ENCODE data around the gene SLAMF9. TPM values are rescaled to one million over a fixed set of nuclear protein-coding genes. Genes with fewer than 3 reads are reported as not detected.

SLAMF9 gene
- total and polyA plus RNA-seq, 2 experiments from 2014 or later: 0.48 TPM; not detected in 1

- WGBS, 2 experiments (ENCODE audit: low coverage in 1 of 2, low lambda C conversion rate in 2 of 2, missing lambda C conversion rate in 2 of 2): 0 to 11% methylated on average over 1 of the region's 1 CpG
These were observed 2.5 kb downstream of the SLAMF9 start for GRCh38 chr1:159951551-159951950.

GRCh38 chr1:159951016-159951415, 3.0 kb downstream of the SLAMF9 start:
- Histone ChIP-seq H3K4me3 (no peak overlapping the region), H3K79me2 (ENCODE audit: insufficient read depth) (no peaks in the 10 kb centered on the region), H3K27ac (no peak overlapping the region), H2AFZ (no peak overlapping the region), H3K36me3 (ENCODE audit: low read depth) (no peaks in the 10 kb centered on the region), H3K9me2 (ENCODE audit: insufficient read depth) (no peaks in the 10 kb centered on the region), H4K20me1 (ENCODE audit: insufficient read depth) (no peaks in the 10 kb centered on the region), H3K4me1 (ENCODE audit: insufficient read depth) (no peaks in the 10 kb centered on the region), H3K9ac (no peak overlapping the region), H3K4me2 (ENCODE audit: unreplicated experiment) (no peak overlapping the region), H3F3A (ENCODE audit: insufficient read depth) (no peaks in the 10 kb centered on the region), H3K9me3 (ENCODE audit: low read depth) (no peaks in the 10 kb centered on the region), H3K27me3 (replicated peaks; ENCODE audit: insufficient read depth) (no peaks in the 10 kb centered on the region)
- no peak for DNase-seq
- in situ Hi-C loops (cut with MboI): no loop called here
- WGBS, 2 experiments (ENCODE audit: low coverage in 1 of 2, low lambda C conversion rate in 2 of 2, missing lambda C conversion rate in 2 of 2): 19 to 30% methylated on average over 2 of the region's 2 CpGs
- TF ChIP-seq EZH2phosphoT487 (IDR thresholded peaks at IDR 0.05; ENCODE audit: insufficient read depth, low read depth): no peak
- no peak for TF ChIP-seq EZH2 (IDR thresholded peaks at IDR 0.05; ENCODE audit: insufficient read depth, poor library complexity, severe bottlenecking)

More at GRCh38 chr1:159951551-159951950, 2.5 kb downstream of the SLAMF9 start:
- no peaks in the 10 kb centered on the region for H3F3A ChIP-seq (ENCODE audit: insufficient read depth)
- H4K20me1 ChIP-seq (ENCODE audit: insufficient read depth): no peaks in the 10 kb centered on the region
- no peaks in the 10 kb centered on the region for H3K9me2 ChIP-seq (ENCODE audit: insufficient read depth)
- no peak overlapping the region for H3K4me3 ChIP-seq
- H3K9ac ChIP-seq: no peak overlapping the region
- H3K36me3 ChIP-seq (ENCODE audit: low read depth): no peaks in the 10 kb centered on the region
- H2AFZ ChIP-seq: no peak overlapping the region
- no peaks in the 10 kb centered on the region for H3K9me3 ChIP-seq (ENCODE audit: low read depth)
- TF ChIP-seq EZH2 (IDR thresholded peaks at IDR 0.05; ENCODE audit: insufficient read depth, poor library complexity, severe bottlenecking) (no peak), EZH2phosphoT487 (IDR thresholded peaks at IDR 0.05; ENCODE audit: insufficient read depth, low read depth) (no peak)
- H3K27me3 ChIP-seq (replicated peaks; ENCODE audit: insufficient read depth): no peaks in the 10 kb centered on the region
- in situ Hi-C loops (cut with MboI): no loop called here
- no peaks in the 10 kb centered on the region for H3K79me2 ChIP-seq (ENCODE audit: insufficient read depth)
- no peak overlapping the region for H3K27ac ChIP-seq
- H3K4me1 ChIP-seq (ENCODE audit: insufficient read depth): no peaks in the 10 kb centered on the region
- peak; percentile 69 for DNase-seq
- no peak overlapping the region for H3K4me2 ChIP-seq (ENCODE audit: unreplicated experiment)

GRCh38 chr1:159949981-159950381, 4.1 kb downstream of the SLAMF9 start:
- no peak for DNase-seq
- H3F3A ChIP-seq (ENCODE audit: insufficient read depth): no peaks in the 10 kb centered on the region
- no peaks in the 10 kb centered on the region for H3K4me1 ChIP-seq (ENCODE audit: insufficient read depth)
- no peaks in the 10 kb centered on the region; the same call in 1 of the 2 replicates for H3K27me3 ChIP-seq (replicated peaks; ENCODE audit: insufficient read depth)
- H3K9me2 ChIP-seq (ENCODE audit: insufficient read depth): no peaks in the 10 kb centered on the region
- 71 to 75% methylated on average over 4 of the region's 4 CpGs for WGBS, 2 experiments (ENCODE audit: low coverage in 1 of 2, low lambda C conversion rate in 2 of 2, missing lambda C conversion rate in 2 of 2)
- H4K20me1 ChIP-seq (ENCODE audit: insufficient read depth): no peaks in the 10 kb centered on the region
- H3K9ac ChIP-seq: no peak overlapping the region
- TF ChIP-seq EZH2phosphoT487 (IDR thresholded peaks at IDR 0.05; ENCODE audit: insufficient read depth, low read depth) (no peak), EZH2 (IDR thresholded peaks at IDR 0.05; ENCODE audit: insufficient read depth, poor library complexity, severe bottlenecking) (no peak)
- H3K9me3 ChIP-seq (ENCODE audit: low read depth): no peaks in the 10 kb centered on the region
- H3K4me3 ChIP-seq: no peak overlapping the region
- no peak overlapping the region for H3K27ac ChIP-seq
- in situ Hi-C loops (cut with MboI): no loop called here
- no peak overlapping the region for H3K4me2 ChIP-seq (ENCODE audit: unreplicated experiment)
- H2AFZ ChIP-seq: no peak overlapping the region
- H3K36me3 ChIP-seq (ENCODE audit: low read depth): no peaks in the 10 kb centered on the region
- H3K79me2 ChIP-seq (ENCODE audit: insufficient read depth): no peaks in the 10 kb centered on the region

- no peak overlapping the region for H3K4me2 ChIP-seq (ENCODE audit: unreplicated experiment)
These were observed 4.9 kb downstream of the SLAMF9 start for GRCh38 chr1:159949123-159949522.

GRCh38 chr1:159947942-159948341, 6.1 kb downstream of the SLAMF9 start:
- no peak overlapping the region for H3K27ac ChIP-seq
- 55 to 84% methylated on average over 1 of the region's 1 CpG for WGBS, 2 experiments (ENCODE audit: low coverage in 1 of 2, low lambda C conversion rate in 2 of 2, missing lambda C conversion rate in 2 of 2)
- H3K9me2 ChIP-seq (ENCODE audit: insufficient read depth): no peaks in the 10 kb centered on the region
- H3K4me3 ChIP-seq: no peak overlapping the region
- H4K20me1 ChIP-seq (ENCODE audit: insufficient read depth): no peaks in the 10 kb centered on the region
- no peak overlapping the region for H3K9ac ChIP-seq
- no peaks in the 10 kb centered on the region for H3K36me3 ChIP-seq (ENCODE audit: low read depth)
- no peak overlapping the region for H2AFZ ChIP-seq
- in situ Hi-C loops (cut with MboI): no loop called here
- no peaks in the 10 kb centered on the region for H3K9me3 ChIP-seq (ENCODE audit: low read depth)
- no peaks in the 10 kb centered on the region for H3K4me1 ChIP-seq (ENCODE audit: insufficient read depth)
- no peak for DNase-seq
- peaks cover 4% of the 10 kb centered on the region; the same call in 1 of the 2 replicates for H3K27me3 ChIP-seq (replicated peaks; ENCODE audit: insufficient read depth)
- no peaks in the 10 kb centered on the region for H3K79me2 ChIP-seq (ENCODE audit: insufficient read depth)
- no peak for TF ChIP-seq EZH2phosphoT487 (IDR thresholded peaks at IDR 0.05; ENCODE audit: insufficient read depth, low read depth)
- no peak for TF ChIP-seq EZH2 (IDR thresholded peaks at IDR 0.05; ENCODE audit: insufficient read depth, poor library complexity, severe bottlenecking)
- no peaks in the 10 kb centered on the region for H3F3A ChIP-seq (ENCODE audit: insufficient read depth)
- H3K4me2 ChIP-seq (ENCODE audit: unreplicated experiment): no peak overlapping the region

More at GRCh38 chr1:159949123-159949522, 4.9 kb downstream of the SLAMF9 start:
- H3K27me3 ChIP-seq (replicated peaks; ENCODE audit: insufficient read depth): peaks cover 4% of the 10 kb centered on the region; the same call in 1 of the 2 replicates
- in situ Hi-C loops (cut with MboI): no loop called here
- H3K4me3 ChIP-seq: no peak overlapping the region
- TF ChIP-seq EZH2phosphoT487 (IDR thresholded peaks at IDR 0.05; ENCODE audit: insufficient read depth, low read depth): no peak
- TF ChIP-seq EZH2 (IDR thresholded peaks at IDR 0.05; ENCODE audit: insufficient read depth, poor library complexity, severe bottlenecking): no peak
- WGBS, 2 experiments (ENCODE audit: low coverage in 1 of 2, low lambda C conversion rate in 2 of 2, missing lambda C conversion rate in 2 of 2): 76 to 78% methylated on average over 6 of the region's 6 CpGs
- no peaks in the 10 kb centered on the region for H3K36me3 ChIP-seq (ENCODE audit: low read depth)
- no peak overlapping the region for H3K9ac ChIP-seq
- no peak overlapping the region for H3K27ac ChIP-seq
- no peaks in the 10 kb centered on the region for H3K9me2 ChIP-seq (ENCODE audit: insufficient read depth)
- H3K4me1 ChIP-seq (ENCODE audit: insufficient read depth): no peaks in the 10 kb centered on the region
- no peak overlapping the region for H2AFZ ChIP-seq
- H3K79me2 ChIP-seq (ENCODE audit: insufficient read depth): no peaks in the 10 kb centered on the region
- no peaks in the 10 kb centered on the region for H3K9me3 ChIP-seq (ENCODE audit: low read depth)
- H3F3A ChIP-seq (ENCODE audit: insufficient read depth): no peaks in the 10 kb centered on the region
- DNase-seq: no peak
- H4K20me1 ChIP-seq (ENCODE audit: insufficient read depth): no peaks in the 10 kb centered on the region
